ENCODE data around the gene GAB2.
"Not testable (repeated sequence)": the region's sequence is repeated elsewhere in the genome, so short reads cannot be mapped to it uniquely, and the experiment has no call there.

The GAB2 gene

GRCh38 chr11:78189851-78190250 is 227.8 kb downstream of the GAB2 start:
- no peak for DNase-seq (ENCODE audit: low read depth in 2 of 3, low spot score in 2 of 3)

- no peak for DNase-seq (ENCODE audit: low read depth in 2 of 3, low spot score in 2 of 3)
Measured at GRCh38 chr11:78189174-78189724, 228.4 kb downstream of the GAB2 start.

GRCh38 chr11:78188286-78189173 is 229.1 kb downstream of the GAB2 start, which contains the start of the genes KCTD21 and USP35:
Gene KCTD21 (minus strand): TSS chr11:78188626. CDS start chr11:78174554, 14,072 bp downstream.
Gene USP35 (plus strand): TSS chr11:78188919. CDS start chr11:78196246, 7,327 bp downstream.
- peak; percentile 69 to 78 (median 72) for DNase-seq (ENCODE audit: low read depth in 2 of 3, low spot score in 2 of 3)

- peak; percentile 58 to 65 (median 58) for DNase-seq (ENCODE audit: low read depth in 2 of 3, low spot score in 2 of 3)
Measured at GRCh38 chr11:78187366-78188285, 230.0 kb downstream of the GAB2 start.

GRCh38 chr11:78181185-78181584 is 236.4 kb downstream of the GAB2 start:
- DNase-seq (ENCODE audit: low read depth in 2 of 3, low spot score in 2 of 3) = no peak

- no peak for DNase-seq (ENCODE audit: low read depth in 2 of 3, low spot score in 2 of 3)
Measured at GRCh38 chr11:78180751-78181150, 236.9 kb downstream of the GAB2 start.

GRCh38 chr11:78179459-78180071 is 238.1 kb downstream of the GAB2 start:
- DNase-seq (ENCODE audit: low read depth in 2 of 3, low spot score in 2 of 3) = no peak

GRCh38 chr11:78177216-78177615 is 240.4 kb downstream of the GAB2 start:
- DNase-seq (ENCODE audit: low read depth in 2 of 3, low spot score in 2 of 3) = no peak

- no peak for DNase-seq (ENCODE audit: low read depth in 2 of 3, low spot score in 2 of 3)
Measured at GRCh38 chr11:78176605-78177141, 240.9 kb downstream of the GAB2 start.

GRCh38 chr11:78175862-78176261 is 241.8 kb downstream of the GAB2 start:
- DNase-seq (ENCODE audit: low read depth in 2 of 3, low spot score in 2 of 3) = not testable (repeated sequence)

- no peak for DNase-seq (ENCODE audit: low read depth in 2 of 3, low spot score in 2 of 3)
Measured at GRCh38 chr11:78171951-78172350, 245.7 kb downstream of the GAB2 start.

- DNase-seq (ENCODE audit: low read depth in 2 of 3, low spot score in 2 of 3) = no peak
Measured at GRCh38 chr11:78170874-78171549, 246.6 kb downstream of the GAB2 start.

GRCh38 chr11:78170413-78170812 is 247.2 kb downstream of the GAB2 start:
- no peak for DNase-seq (ENCODE audit: low read depth in 2 of 3, low spot score in 2 of 3)

- DNase-seq (ENCODE audit: low read depth in 2 of 3, low spot score in 2 of 3) = no peak
Measured at GRCh38 chr11:78168539-78169477, 248.8 kb downstream of the GAB2 start.

GRCh38 chr11:78166855-78167469 is 250.7 kb downstream of the GAB2 start:
- DNase-seq (ENCODE audit: low read depth in 2 of 3, low spot score in 2 of 3) = no peak

Measured in activated CD8-positive, alpha-beta memory T cell treated with anti-CD3 and anti-CD28 coated beads for 48 hours (primary cell).